NCI-H748 treated with DMSO at 0.1 percent for 48 hours (cell line): Measurements from ENCODE around the gene SMNDC1.
"Not testable (repeated sequence)": the region's sequence is repeated elsewhere in the genome, so short reads cannot be mapped to it uniquely, and the experiment has no call there.

Experiments
- DNase-seq: peaks from one replicate; lab custom pipeline; 2025; lab: John Stamatoyannopoulos, UW

The SMNDC1 gene

DNA sequence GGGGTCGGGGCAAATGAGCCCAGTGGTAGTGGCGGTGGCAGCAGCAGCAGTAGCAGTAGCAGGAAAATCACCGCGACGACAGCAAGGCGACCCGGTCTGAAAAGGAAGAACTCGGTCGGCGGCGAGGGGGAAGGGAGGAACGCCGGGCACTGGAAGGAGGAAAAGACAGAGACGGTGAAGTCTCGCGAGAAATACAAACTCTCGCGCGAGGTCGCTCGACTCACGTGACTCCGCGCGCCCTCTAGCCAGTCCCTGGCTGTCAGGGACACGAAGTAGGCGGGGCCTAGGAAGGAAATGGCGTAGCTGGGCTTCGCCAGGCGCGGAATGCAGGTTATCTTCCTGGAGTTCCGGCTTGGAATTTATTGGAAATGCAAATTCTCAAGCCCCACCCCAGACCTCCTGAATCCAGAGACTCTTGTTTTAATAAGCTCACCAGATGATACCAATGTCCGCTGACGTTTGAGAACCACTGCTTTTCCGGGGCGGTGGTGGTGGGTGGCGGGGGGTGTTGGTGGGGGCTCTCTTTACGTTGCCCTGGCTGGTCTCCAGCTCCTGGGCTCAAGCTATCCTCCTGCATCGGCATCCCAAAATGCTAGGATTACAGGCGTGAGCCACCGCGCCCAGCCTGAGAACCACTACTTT lies at the start of gene SMNDC1:
Gene SMNDC1 (minus strand): TSS at position 141 of the 642 bp plus-strand sequence. CDS start 1,333 bp downstream, outside the sequence.
- DNase-seq = peak; percentile 85

DNA sequence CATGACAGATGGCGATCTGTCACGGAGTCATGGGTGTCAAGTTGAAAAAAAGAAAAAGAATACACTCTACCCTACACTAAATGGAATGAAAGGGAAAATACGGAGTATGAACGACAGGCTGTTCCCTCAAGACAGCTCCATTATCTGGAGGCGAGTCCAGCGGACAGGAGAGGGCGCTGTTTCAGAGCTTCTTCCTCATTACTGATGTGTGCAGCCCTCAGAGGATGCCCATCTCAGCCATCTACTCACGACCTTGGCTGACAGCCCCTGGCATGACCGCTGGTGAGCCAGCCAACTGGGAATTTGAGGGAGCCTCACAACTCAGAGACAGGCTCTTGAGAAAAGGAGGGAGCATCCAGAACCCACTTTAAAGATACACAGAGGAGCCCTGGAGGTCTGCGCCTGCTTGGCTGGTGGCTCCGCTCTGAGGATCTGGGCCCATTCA lies 49.6 kb upstream of the SMNDC1 start:
- DNase-seq = no peak

DNA sequence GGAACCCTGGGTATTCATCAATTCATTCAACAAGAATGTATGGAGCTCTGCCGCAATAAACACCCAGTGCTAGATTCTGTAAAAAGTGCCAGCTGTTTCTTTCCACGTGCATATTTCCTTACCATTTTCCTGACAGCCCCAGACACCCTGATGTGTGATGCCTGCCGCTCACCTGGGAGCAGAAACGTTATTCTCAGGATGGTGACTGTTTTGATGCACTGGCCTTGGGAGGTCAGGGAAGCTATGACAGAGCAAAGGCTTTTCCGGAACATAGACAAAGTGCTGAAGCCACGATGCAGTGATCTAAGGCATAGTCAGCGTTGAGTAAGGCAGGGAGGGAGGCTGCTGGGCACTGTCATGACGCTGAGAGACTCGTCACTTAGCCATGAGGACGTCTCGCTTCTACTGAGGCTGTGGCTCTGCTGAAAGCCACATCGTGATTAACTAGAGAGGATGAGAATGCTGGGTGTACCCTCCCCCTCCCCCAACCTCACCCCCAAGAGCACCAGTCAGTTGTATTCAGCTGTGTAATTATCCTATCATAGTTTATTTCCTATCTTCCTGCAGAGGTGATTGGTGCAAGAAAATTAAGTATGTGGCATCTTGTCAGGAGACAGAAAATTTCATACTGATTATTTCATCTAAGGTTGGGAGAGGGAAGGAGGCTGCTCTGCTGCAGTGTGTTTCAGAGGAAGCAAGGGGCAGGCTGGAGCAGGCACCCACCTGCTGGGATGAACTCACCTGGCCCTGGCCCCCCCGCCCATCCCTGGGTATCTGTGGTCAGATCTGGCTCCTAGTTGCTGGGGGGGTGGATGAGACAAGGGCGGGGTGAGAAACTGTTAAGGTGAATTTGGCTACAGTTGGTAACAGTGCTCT lies 48.8 kb upstream of the SMNDC1 start:
- no peak for DNase-seq

DNA sequence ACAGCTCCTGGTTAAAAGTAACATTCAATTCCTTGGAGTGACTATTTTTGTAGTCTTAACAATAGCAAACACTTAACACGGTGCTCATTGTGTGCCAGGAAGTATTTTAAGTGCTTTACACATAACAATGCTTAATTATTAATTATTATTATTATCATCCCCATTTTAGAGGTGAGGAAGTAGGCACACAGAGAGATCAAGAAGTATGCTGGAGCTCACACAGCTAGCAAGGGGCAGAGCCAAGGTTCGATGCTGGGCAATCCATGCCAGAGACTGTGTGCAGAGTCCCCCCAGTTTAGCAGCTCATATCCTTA lies 48.2 kb upstream of the SMNDC1 start:
- DNase-seq = no peak

DNA sequence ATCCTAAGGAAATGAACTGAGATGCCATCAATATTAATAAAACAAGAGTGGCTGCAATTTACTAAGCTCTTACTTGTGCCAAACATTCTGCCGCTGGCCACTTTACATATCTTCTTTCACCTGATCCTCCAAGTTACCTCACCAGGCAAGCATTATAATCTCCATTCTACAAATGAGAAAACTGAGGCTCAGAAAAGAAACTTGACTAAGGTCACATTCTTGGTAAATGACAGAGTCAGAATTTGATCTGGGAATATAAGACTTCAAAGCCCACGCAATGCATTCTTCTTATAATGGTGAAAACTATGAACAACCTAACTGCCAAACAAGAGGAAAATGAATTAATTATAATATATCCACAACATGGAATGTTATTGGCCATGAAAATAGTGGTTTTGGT lies 46.1 kb upstream of the SMNDC1 start:
- DNase-seq = no peak

DNA sequence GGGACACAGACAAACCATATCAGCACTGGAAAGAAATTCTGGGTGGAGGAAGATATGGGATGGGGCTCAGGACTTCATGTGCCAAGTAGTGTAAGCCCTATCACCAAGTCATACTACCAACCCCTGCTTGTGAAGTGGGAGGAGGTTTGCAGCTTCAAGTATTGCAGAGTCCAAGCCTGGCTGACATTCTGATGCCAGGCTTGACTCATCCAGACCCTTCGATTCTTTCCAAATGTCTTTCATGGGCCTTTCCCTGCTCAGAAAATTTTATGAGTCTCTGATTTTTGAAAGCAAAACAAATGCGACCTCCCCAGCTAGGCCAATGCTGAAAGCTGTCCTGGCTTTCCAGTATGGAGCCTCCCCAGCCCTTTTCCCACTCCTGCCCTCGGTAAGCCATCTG lies 45.1 kb upstream of the SMNDC1 start:
- no peak for DNase-seq

DNA sequence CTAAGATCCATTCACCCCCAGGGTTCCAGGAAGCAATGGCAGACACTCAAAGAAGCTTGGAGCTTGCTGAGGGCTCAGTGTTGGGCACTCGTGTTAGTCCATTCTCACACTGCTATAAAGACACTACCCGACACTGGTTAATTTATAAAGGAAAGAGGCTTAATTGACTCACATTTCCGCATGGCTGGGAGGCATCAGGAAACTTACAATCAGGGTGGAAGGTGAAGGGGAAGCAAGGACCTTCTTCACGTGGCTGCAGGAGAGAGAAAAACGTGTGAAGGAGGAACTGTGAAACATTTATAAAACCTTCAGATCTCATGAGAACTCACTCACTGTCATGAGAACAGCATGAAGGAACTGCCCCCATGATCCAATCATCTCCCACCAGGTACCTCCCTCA lies 44.7 kb upstream of the SMNDC1 start:
- no peak for DNase-seq

DNA sequence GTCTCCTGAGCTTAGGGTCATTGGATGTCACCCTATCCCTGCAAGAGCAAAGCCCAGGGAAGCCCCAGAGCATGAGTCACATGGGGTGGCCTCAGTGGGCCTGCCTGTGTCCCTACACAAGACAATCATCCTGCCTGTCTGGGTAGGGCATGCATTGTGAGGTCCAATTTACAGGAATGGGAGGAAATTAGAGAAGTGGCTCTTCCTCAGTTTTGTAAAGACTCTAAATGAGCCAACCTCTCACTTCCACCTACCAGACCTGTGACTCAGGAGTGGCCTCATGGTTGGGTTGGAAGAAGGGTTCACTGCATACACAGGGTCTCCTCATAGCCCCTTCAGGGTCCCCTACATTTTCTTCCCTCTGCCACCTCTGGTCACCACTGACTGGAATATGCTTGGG lies 43.6 kb upstream of the SMNDC1 start:
- DNase-seq = no peak

DNA sequence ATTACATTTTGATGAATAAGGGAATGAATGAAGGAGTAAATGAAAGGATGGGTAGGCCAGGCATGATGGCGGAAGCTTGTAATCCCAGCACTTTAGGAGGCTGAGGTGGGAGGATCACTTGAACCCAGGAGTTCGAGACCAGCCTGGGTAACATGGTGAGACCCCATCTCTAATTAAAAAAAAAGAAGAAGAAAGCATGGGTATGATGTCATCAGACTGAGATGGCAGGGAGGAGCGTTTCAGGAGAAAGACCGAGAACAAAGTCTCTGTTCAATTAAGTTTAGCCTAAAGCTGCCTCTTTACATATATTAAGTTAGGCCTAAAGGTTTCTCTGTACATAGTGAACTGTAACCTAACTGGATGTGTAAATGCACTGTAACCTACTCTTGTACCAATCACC lies 42.2 kb upstream of the SMNDC1 start:
- no peak for DNase-seq

DNA sequence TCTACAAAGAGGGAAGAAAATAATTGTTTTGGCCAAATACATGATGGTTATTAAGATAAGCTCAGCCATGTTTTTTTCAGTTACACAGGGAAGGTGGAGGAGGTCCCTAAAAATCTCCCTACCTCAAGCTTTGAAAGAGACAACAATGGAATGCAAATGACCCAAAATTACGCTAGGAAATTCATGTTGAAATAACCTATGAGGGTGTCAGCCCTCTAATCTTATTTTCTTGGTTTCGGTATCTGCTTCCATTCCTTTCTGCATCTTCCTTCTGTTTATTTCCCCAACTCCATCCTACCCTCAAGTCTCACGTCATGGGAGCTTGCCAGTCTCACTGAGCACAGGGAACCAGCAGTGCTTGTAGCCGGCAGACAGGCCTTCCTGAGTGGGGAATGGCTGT lies 40.6 kb upstream of the SMNDC1 start:
- DNase-seq = no peak

DNA sequence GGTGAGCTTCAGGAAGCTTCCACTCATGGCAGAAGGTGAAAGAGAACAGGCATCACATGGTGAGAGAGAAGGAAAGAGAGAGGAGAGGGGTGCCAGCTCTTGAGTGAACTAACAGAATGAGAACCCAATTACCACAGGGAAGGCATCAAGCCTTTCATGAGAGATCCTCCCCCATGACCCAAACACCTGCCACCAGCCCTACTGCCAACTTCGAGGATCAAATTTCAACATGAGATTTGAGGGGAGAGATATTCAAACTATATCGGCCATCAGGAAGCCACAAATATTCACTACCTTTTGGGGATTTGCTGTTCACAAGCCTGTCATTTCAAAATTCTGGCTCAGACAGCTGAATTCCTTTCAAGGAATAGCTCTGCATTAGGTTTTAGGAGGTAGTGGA lies 39.9 kb upstream of the SMNDC1 start:
- no peak for DNase-seq

DNA sequence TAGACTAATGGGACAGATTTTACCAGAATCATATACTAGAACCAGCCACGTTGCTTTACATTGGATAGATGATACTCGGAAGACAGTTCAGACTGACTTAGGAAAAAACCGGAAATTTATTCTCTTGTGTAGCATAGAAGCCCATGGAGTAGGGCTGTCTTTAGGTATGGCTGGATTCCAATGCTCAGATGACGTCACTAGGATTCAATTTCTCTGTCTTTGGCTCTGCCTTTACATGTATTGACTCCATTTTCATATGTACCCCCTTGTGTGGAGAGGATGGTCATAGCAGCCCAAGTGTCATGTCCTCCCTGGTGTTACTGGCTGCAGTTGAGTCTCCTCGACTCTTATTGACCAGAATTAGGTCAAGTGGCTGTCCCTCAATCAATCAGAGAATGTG lies 39.2 kb upstream of the SMNDC1 start:
- no peak for DNase-seq

DNA sequence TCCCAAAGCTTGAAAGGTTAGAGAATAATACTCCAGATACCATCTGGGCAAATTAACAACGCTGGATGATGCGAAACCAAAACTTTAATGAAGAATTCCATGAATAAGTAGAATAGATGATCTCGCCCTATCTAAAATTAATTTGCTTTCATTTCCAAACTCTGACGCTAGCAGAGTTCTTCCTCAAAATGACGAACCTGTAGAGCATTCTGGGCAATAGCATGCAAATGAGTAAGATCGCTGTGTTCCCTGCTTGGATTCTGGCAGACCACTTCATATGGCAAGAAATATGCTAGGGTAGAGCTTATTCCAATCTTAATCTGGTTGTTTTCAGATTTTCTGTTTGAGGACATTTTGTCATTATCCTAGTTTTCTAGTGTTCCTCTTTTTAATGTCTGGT lies 36.1 kb upstream of the SMNDC1 start:
- no peak for DNase-seq

DNA sequence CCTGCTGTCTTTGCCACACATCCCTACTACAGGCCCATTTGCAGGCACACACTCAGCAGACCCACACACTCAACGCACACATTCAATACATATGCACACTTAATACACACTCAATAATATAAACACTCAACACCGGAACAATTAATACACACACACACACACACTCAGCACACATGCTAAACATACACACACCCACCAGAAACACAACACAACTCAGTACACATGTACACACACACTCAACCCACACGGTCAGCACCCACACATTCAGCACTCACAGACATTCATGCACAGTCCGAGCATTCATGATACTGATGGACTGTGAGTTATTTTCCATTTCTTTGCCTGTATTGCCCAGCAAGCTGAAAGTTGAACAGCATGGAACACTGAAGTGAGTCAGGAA lies 35.4 kb upstream of the SMNDC1 start:
- DNase-seq = no peak

DNA sequence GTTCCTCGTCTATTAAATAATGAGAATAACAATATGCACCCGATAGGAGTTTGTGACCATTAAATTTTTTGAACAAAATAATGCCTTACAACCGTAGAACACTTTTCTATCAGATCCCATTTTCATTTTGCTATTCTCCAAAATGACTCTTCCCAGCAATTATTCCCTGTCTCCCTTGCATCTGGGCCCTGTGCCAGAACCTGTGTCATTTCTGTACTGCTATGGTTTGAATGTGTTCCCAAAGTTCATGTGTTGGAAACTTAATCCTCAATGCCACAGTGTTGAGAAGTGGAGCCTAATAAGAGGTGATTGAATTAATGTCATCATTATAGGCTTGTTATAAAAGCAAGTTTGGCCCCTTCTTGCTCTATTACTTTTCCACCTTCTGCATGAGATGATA lies 33.2 kb upstream of the SMNDC1 start:
- DNase-seq = no peak

DNA sequence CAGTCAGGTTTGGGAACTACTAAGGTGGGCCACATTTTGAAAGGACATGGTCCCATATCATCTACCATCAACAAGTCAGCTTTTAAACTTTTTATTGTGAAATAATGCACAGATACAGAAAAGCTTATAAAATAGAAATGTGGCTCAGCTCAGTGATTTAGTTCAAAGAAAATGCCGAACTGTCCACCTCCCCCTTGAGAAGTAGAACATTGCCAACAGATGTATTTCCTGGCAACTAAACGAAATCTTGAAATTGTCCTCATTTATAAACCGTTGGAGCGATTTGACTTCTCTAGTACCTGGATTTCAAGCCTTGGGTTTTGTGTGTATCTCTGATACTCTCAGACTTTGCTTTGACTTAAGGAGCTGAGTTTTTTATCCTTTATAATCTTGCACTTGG lies 32.7 kb upstream of the SMNDC1 start:
- no peak for DNase-seq

DNA sequence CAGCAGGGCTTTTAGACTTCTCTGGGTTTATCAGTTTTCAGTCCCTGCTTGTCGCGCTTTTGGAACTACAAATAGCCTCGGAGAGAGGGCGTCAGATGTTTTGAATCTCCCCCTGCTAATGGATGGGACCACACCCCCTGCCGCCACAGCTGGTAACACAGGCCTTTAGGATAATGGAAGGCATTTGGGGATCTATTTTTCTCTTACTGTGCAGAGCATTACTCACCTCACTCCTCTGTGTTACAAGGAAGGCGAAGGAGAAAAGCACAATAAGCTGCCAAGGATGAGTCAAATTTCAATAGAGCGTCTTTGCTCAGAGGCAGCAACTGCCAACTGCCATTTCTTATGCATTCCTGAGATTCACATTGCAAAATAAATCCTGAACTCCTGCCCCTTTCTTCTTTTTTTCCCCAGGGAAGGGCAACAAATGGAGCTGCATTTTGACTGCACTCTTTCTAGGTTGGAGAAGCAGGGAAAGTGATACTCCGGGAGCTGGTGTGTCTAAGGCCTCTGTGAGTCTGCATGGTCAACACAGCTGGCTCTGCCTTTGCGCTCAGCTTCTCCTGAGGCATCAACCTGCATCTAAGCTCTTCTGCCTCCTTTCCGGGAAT lies 31.5 kb upstream of the SMNDC1 start:
- DNase-seq = no peak

DNA sequence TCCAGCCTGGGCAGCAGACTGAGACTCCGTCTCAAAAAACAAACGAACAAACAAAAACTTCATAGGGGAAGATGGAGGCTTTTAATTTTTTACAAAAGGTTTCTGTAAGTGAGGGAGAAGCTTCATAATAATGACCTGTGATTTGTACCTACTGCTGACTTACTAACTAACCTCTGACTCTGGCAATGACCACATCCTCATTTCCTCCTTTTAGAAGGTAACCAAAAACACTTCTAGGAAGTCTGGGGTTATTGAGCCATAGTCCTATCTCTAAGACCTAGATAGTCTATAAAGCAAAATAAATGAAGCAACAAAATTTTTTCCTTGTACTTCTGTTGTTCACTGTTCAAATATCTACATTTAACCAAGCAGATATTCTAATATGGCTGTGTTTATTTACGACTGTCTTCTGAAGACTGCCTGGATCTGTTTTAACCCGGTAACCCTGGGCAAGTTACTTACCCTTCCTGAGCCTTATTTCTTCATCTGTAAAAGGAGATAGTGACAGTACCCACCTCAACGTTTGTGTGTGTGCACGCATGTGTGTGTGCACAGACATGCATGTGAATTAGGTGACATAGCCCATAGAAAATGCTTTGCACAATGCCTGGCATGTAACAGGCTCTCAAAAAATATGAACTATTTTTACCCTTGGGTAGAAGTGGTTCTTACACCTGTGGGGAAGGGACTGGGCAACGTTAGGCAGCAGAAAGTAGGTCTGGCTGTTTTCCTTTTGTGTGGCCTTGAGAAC lies 30.8 kb upstream of the SMNDC1 start:
- DNase-seq = no peak

DNA sequence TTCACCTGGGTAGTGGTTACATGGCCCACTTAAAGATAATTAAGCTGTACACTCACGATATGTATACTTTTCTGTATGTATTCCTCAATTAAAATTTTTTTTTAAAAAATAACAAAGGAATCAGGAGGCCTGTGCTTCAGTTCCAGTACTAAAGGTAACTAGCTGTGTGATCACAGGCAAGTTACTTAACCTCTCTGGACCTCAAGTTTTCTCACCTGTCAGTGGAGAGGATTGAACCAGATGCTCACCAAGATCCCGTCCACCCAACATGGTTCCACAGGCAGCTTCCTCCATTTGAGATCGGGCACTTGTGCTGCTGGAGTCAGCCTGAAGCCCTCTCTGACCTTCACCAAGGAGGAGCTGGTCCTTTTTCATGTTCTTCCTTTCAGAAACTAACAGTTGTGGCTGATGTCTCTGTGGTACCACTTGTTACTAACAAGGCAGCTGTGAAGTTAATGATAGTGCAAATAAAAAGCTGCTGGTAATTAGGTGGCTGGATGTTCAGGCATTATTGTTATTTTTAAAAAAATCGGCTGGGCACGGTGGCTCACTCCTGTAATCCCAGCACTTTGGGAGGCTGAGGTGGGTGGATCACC lies 29.4 kb upstream of the SMNDC1 start:
- no peak for DNase-seq

DNA sequence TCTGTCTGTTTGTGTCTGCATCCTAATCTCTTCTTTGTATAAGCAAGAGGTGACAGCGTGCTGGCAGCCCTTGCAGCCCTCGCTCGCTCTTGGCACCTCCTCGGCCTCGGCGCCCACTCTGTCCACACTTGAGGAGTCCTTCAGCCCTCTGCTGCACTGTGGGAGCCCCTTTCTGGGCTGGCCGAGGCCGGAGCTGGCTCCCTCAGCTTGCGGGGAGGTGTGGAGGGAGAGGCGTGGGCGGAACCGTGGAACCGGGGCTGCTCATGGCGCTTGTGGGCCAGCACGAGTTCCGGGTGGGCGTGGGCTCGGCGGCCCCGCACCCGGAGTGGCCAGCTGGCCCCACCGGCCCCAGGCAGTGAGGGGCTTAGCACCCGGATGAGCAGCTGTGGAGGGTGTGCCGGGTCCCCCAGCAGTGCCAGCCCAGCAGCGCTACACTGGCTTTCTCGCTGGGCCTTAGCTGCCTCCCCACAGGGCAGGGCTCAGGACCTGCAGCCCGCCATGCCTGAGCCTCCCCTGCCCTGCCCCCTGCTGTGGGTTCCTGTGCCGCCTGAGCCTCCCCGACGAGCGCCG lies 26.6 kb upstream of the SMNDC1 start:
- DNase-seq = not testable (repeated sequence)

DNA sequence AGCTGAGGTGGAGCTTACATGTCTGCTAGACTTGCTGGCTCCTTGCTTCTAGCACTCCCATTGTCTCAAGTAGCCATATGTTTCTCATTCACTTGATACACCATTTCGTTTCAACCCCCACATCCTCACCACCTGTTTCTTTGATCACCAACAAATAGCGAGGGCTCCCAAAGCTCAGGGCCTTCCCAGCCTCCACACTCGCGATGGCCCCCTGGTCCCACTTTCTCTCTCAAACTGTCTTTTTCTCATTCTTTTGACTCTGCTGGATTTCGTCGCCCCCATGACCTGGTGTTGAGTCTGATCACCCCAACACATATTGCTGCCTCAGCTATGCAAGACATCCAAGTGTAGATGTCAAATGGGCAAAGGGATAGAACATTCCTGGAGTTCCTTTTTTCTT lies 26.0 kb upstream of the SMNDC1 start:
- DNase-seq = no peak
